HCT116 (cell line): Measurements from ENCODE around the gene GNG4.

Experiments
- CEBPB ChIP-seq: IDR thresholded peaks from 2 replicates; pipeline ENCODE4 v1.6.1; 2012; ENCODE audit warnings: low read depth
- EGR1 ChIP-seq: IDR thresholded peaks from 2 replicates; pipeline ENCODE4 v1.6.1; 2012; ENCODE audit warnings: low read depth
- ELF1 ChIP-seq: IDR thresholded peaks from 2 replicates; pipeline ENCODE4 v1.6.1; 2012; ENCODE audit warnings: low read depth, borderline replicate concordance
- EZH2phosphoT487 ChIP-seq: fragments of 200-600 bp; IDR thresholded peaks from 2 replicates; pipeline ENCODE4 v1.6.1; 2018; ENCODE audit warnings: antibody characterized with exemption, borderline replicate concordance
- FOSL1 ChIP-seq: IDR thresholded peaks from 2 replicates; pipeline ENCODE4 v1.6.1; 2012; ENCODE audit warnings: low read depth
- POLR2A ChIP-seq: IDR thresholded peaks from 2 replicates; pipeline ENCODE4 v1.7.0; 2011; ENCODE audit warnings: borderline replicate concordance; ENCODE audit not compliant: insufficient read depth, insufficient read length; ENCODE audit errors: extremely low read depth
- RAD21 ChIP-seq: IDR thresholded peaks from 2 replicates; pipeline ENCODE4 v1.6.1; 2012; ENCODE audit warnings: low read depth, mild to moderate bottlenecking
- SIN3A ChIP-seq: IDR thresholded peaks from 2 replicates; pipeline ENCODE4 v1.6.1; 2012; ENCODE audit warnings: low read depth
- SP1 ChIP-seq: IDR thresholded peaks from 2 replicates; pipeline ENCODE4 v1.6.1; 2012; ENCODE audit warnings: low read depth
- ZNF274 ChIP-seq: fragments of 200-500 bp; sonication (Bioruptor generic); IDR thresholded peaks from 2 replicates; pipeline ENCODE4 v1.6.1; 2014; ENCODE audit warnings: mild to moderate bottlenecking, low read depth, low read length, inconsistent platforms
- TF ChIP-seq, protein P1 (sequence below), 3 experiments: fragments of 200-600 bp in 1 of 3; sonication (generic) in 1 of 3; IDR thresholded peaks in 2 of 3; conservative IDR thresholded peaks in 1 of 3; 2 replicates each; pipeline ENCODE4 v1.5.1; 2012 to 2017; ENCODE audit warnings: low read depth in 2 of 3, low read length in 2 of 3, antibody characterized with exemption in 1 of 3, borderline replicate concordance in 1 of 3, control low read depth in 1 of 3, mild to moderate bottlenecking in 1 of 3, mixed read lengths in 1 of 3, mixed run types in 1 of 3, moderate library complexity in 1 of 3; ENCODE audit not compliant: insufficient read depth in 1 of 3
- TF ChIP-seq, protein P2 (sequence below): IDR thresholded peaks from 2 replicates; pipeline ENCODE4 v1.6.1; 2012; ENCODE audit warnings: low read depth
- TF ChIP-seq, protein P3 (sequence below): IDR thresholded peaks from 2 replicates; pipeline ENCODE4 v1.6.1; 2012

DNA sequence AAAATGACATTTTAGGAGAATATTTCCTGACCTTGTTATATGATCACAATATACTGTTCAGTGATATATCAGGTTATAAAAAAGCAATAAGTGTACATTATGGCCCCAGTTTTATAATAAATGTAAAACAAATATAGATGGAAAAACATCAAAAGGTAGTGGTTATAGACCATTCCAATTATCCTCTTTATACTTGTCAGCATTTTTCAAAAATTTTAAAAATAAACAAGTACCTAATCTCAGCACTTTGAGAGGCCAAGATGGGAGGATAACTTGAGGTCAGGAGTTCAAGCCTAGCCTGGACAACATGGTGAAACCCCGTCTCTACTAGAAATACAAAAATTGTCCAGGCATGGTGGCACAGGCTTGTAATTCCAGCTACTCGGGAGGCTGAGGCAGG is 75.7 kb downstream of the GNG4 start:
- TF ChIP-seq, protein P1, sequence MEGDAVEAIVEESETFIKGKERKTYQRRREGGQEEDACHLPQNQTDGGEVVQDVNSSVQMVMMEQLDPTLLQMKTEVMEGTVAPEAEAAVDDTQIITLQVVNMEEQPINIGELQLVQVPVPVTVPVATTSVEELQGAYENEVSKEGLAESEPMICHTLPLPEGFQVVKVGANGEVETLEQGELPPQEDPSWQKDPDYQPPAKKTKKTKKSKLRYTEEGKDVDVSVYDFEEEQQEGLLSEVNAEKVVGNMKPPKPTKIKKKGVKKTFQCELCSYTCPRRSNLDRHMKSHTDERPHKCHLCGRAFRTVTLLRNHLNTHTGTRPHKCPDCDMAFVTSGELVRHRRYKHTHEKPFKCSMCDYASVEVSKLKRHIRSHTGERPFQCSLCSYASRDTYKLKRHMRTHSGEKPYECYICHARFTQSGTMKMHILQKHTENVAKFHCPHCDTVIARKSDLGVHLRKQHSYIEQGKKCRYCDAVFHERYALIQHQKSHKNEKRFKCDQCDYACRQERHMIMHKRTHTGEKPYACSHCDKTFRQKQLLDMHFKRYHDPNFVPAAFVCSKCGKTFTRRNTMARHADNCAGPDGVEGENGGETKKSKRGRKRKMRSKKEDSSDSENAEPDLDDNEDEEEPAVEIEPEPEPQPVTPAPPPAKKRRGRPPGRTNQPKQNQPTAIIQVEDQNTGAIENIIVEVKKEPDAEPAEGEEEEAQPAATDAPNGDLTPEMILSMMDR (IDR thresholded peaks at IDR 0.05 in 2 of 3, conservative IDR thresholded peaks at IDR 0.05 in 1 of 3; ENCODE audit: borderline replicate concordance in 1 of 3, insufficient read depth in 1 of 3, low read depth in 2 of 3, low read length in 2 of 3), result no peak
- TF ChIP-seq SIN3A, result no peak
- TF ChIP-seq ZNF274, result no peak
- no peak for TF ChIP-seq EZH2phosphoT487
- TF ChIP-seq RAD21, result no peak
- TF ChIP-seq POLR2A, result no peak
- TF ChIP-seq CEBPB, result no peak
- TF ChIP-seq FOSL1, result no peak
- TF ChIP-seq, protein P2, sequence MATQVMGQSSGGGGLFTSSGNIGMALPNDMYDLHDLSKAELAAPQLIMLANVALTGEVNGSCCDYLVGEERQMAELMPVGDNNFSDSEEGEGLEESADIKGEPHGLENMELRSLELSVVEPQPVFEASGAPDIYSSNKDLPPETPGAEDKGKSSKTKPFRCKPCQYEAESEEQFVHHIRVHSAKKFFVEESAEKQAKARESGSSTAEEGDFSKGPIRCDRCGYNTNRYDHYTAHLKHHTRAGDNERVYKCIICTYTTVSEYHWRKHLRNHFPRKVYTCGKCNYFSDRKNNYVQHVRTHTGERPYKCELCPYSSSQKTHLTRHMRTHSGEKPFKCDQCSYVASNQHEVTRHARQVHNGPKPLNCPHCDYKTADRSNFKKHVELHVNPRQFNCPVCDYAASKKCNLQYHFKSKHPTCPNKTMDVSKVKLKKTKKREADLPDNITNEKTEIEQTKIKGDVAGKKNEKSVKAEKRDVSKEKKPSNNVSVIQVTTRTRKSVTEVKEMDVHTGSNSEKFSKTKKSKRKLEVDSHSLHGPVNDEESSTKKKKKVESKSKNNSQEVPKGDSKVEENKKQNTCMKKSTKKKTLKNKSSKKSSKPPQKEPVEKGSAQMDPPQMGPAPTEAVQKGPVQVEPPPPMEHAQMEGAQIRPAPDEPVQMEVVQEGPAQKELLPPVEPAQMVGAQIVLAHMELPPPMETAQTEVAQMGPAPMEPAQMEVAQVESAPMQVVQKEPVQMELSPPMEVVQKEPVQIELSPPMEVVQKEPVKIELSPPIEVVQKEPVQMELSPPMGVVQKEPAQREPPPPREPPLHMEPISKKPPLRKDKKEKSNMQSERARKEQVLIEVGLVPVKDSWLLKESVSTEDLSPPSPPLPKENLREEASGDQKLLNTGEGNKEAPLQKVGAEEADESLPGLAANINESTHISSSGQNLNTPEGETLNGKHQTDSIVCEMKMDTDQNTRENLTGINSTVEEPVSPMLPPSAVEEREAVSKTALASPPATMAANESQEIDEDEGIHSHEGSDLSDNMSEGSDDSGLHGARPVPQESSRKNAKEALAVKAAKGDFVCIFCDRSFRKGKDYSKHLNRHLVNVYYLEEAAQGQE, result no peak
- no peak for TF ChIP-seq EGR1
- TF ChIP-seq ELF1, result no peak
- TF ChIP-seq, protein P3, sequence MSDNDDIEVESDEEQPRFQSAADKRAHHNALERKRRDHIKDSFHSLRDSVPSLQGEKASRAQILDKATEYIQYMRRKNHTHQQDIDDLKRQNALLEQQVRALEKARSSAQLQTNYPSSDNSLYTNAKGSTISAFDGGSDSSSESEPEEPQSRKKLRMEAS, result no peak
- no peak for TF ChIP-seq SP1
